Activated CD4-positive, alpha-beta T cell treated with anti-CD3 and anti-CD28 coated beads for 24 hours (primary cell): Measurements from ENCODE around the gene VN1R5.

Experiments used
- DNase-seq, 2 donors: peaks; one replicate each; pipeline ENCODE4 v3.0.0-alpha.2; 2020; ENCODE audit warnings: low read depth in 2 of 2

The VN1R5 gene

DNA sequence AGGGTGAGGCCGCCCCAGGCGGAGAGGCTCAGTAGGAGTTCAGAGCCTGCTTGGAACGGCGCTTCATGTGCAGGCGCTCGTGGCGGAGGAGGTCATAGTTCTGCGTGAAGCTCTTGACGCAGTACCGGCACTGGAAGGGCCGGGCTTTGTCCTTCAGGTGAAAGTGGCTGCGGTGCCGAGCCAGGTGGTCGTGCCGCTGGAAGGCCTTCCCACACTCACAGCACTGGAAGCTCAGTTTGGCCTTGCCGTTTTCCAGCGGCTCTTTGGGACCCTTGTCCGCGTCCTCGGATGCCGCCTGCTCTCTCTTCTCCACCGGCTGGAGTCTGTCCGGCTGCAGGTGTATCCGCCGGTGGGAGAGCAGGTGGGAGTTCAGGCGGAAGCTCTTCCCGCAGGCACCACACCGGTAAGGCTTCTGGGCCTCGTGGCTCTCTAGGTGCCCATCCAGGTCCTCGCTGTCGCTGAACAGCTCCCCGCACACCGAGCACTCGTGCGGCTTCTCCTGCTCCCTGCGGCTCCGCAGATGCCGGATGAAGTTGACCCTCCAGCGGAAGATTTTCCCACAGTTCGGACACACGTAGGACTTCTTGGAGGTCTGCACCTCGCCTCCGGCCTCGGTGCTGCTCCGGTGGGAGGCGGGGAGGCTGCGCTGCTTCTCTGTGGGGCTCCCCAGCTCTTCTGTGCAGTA, 44.8 kb downstream of the VN1R5 start:
- no peak for DNase-seq

DNA sequence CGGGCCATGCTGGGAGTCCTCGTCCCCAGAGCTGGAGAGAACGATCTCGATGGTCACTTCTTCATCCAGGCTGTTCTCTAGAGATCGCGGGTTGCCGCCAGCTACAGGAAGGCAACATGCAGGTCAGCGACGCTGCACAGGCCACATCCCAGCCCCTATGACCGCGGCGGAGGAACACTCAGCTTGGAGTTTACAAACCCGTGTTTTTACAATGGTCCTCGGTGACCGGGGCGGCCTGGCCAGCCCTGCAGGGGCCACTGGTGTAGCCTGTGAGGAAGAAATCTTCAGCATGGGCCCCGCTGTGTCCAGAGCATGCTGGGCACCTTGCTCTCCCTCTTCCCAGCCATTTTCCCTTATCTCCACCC, 45.3 kb downstream of the VN1R5 start:
- no peak for DNase-seq

- DNase-seq, result no peak
Observed at GRCh38 chr1:247303216-247303615, 47.3 kb downstream of the VN1R5 start.

DNA sequence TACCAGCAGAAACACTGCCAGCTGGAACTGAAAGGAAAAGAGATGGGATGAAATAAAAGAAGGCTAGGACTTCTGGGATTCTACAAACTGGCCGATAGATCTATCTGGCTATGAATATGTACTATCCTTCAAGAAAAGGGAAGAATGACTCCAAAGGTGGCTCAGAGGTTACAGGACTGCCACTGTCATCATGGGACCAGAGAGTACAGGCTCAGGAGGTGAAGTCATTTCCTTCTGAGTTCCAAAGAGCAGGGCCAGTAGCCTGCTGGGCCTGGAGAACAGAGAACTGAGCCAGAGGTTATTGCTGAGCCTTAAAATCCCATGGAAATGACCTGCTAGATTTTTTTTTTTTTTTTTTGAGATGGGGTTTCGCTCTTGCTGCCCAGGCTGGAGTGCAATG, 48.2 kb downstream of the VN1R5 start:
- DNase-seq, result no peak
